ENCODE results near the gene EIF5B.

Gene EIF5B

DNA sequence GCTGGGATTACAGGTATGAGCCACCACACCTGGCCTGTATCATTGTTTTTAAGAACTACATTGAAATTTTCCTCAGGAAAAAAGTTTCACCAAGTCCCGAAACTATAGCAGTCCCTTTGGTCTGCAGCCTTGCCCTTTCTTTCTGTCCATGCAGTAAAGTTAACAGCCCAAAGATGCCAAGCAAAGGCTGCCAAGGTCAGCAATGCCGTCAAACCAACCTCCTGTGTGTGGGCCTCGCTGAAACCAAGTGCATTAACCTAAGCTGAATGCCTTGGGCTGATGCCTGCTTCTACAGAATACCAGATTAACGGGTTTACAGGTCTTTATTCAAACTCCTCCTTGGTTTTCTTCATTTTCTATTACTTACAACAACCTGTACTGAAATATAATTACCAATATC, 73.1 kb downstream of the EIF5B start:
- no peak for DNase-seq

DNA sequence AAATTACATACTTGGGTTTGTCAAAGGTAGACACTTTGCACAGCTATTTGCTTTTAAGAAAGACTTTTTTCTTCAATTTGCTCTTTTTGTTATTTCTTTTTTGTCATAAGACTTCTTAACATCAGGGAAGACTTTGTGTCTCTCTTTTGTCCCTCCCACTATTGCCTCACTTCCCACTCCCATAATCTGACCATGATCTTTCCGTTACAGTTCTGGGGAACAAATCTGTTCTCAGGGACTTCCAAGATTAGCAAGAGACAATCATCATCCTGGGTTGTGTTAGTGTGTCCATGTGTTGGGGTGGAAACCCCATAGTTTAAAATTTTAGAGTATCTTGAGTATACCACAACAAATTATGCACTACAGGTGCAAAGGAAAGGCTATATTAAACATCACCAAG, 77.4 kb downstream of the EIF5B start:
- no peak for DNase-seq

DNA sequence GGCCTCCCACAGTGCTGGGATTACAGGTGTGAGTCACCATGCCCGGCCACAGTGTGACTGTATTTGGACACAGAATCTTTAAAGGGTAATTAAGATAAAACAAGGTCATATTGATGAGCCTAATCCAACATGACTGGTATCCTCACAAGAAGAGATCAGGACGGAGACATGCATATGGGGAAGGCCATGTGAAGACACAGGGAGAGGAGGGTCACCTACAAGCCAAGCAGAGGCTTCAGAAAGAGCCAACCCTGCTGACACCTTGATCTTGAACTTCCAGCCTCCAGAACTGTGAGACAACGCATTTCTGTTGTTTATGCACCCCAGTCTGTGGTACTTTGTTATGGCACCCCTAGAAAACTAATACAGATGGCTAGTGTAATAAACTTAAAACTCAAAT, 80.2 kb downstream of the EIF5B start:
- DNase-seq = no peak

DNA sequence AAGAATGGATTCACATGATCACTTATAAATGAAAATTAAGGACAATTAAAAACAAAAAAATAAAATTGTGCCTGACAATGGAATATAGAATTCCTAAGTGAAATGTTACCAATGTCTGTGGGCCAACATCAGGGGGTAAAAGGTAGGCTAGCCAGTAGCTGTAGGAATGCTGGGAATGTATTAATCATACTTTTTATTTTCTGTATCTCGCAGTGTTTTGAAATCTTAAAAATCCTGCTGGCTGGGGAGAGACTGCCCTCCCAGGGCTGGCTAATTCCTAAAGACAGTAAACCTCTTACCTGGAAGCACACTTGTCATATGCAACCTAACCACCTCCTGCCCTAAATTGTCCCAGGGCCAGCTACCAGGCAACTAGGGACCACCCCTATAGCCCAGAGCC, 82.8 kb downstream of the EIF5B start:
- no peak for DNase-seq

DNA sequence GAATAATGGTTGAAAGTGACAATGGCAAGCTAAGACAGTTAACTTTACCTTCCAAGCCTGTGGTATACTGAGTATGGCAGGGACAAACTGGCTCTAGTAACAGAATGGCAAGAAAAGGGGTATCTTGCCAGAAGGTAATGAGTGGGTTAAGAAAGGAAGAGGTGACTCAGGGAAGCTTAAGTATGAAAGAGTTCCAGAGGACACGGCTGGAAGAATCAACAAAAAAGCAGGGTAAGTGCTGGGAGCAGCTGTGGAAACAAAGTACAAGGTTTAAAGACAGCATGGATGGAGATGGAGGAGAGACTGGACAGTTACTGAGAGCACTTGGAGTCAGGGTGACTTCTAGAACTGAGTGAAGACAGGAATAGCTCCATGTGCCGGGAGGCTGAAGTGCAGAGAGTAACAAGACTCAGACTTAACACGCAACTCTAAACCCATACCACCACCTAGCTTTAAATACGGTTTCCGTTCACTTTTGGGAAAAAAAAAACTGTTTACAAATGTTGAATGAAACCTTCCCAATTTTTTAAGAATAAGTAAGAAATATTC, 83.6 kb downstream of the EIF5B start:
- DNase-seq = no peak

DNA sequence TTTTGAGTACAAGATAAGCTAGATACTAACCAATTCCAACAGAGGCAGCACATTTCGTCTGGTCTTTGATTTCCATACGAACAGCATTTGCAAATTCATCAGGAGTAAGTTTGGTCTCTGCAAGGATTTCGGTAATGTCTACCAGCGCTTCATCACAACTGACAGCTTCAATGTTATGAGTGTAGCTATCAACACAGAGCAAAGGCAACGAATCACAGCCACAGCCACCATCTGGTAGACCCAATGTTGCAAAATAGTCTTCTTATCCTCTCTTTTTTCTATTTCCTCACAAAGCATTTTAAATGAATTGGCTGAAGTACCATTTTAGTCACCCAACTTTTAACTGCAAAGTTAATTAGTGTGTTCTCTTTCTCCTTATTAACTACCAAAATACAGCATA, 84.3 kb downstream of the EIF5B start:
- no peak for DNase-seq

DNA sequence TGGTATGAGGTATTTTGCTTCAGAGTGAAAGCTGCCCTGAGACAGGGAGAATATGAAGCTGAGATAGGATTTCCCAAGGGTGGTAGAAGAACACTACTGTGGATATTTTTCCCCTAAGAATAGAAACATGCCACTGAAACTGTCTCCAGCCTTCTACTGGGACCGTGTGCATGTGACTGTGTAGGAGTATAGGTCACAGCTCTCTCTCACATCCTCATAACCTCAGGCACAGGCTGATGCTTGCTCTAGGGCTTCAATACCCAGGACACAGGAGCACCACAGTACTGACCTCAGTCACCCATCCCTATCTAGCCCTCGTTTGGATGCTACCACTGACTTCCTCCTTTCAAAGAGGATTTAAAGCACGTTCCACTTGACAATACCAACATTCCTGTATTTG, 85.4 kb downstream of the EIF5B start:
- no peak for DNase-seq

DNA sequence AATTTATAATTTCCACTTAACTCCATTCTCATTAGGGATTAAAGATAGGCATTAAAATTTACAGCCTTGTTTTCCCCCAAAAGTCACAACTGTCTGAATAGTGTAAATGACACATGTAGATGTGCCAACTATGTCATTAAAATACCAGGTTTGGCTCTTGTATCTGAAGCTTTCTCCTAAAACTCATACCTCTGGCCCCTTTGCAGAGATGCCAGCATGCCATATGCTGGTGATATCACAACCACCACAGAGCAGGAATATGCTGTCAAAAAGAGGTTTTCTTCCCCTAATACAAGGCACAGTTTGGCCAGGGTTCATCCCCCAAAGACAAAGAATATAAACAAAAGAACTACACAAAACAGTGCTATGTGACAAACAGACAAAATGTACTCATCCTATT, 87.2 kb downstream of the EIF5B start:
- DNase-seq = no peak

DNA sequence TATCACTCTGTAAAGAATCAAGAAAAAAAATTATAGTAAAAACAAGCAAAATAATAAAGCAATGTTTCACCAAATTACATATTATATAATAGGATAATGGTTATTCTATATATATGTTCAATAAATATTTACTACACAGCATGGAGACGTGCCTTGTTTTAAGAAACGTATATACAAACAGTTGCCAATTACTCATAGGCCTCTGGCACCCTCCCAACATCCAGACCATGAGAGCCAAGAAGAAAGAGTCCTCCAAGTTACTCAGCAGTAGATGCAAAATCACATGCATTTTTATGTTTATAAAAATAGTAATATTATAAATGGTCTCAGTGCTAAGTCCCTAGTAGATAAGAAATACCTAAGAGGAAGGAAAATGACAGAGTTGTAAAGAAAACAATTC, 87.8 kb downstream of the EIF5B start:
- DNase-seq = no peak

DNA sequence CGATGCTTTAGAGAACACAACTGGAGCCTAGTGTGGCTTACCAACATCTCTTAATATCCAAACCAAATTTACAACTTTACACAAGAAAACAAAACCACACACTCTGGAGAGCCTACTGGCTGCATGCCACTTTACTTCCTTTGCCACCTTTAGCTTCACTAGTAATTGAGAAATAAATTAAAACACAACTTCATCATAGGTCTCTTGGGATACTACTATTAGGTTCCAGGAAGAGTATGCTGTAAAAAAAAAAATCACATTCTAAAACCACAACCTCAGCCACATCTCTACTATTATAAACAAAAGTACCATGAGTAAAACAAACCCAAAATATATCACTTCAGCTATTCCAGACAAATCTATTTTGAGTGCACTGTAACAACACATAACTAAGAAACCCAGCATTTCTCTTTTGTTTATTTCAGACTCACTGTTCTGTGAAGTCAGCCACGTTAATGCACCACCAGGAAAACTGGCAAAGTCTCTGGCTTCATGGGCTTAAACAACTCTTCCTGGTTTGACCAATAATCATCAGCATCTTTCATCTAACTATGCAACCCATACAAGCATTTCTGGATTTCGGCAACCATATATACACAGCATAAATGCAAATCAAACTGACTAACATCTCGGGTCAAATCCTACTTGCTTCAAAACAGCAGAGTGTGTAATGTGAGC, 93.6 kb downstream of the EIF5B start:
- no peak for DNase-seq

DNA sequence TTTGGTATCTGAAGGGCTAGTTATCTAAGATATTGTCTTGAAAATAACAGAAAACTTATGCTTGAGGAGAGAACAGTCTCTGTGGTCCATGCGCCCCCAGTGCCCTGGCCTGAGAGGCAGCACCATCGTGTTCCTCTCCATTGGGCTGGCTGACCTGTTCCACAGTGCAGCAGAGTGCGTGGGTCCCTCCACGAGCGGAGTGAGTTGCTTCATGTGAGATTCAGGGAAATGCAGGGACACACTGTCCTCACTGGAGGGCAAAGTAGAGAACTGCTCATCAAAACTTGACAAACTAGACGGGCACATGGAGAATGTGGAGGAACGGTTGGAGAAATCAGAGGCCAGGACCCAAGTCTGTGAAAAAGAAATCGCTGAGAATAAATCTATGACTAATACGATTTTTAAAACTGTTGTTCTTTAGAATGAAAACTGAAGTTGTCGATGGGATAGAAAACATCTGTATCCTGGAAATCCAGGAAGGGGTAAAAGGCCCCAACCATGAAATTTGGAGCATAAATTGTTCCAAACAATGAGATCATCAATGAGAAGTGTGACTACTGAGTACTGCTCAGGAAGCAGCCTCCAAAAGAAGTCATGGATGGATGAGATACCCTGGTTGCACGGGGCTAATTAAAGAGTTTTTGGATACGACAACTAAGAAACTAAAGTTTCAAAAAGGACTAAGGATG, 94.5 kb downstream of the EIF5B start:
- no peak for DNase-seq

DNA sequence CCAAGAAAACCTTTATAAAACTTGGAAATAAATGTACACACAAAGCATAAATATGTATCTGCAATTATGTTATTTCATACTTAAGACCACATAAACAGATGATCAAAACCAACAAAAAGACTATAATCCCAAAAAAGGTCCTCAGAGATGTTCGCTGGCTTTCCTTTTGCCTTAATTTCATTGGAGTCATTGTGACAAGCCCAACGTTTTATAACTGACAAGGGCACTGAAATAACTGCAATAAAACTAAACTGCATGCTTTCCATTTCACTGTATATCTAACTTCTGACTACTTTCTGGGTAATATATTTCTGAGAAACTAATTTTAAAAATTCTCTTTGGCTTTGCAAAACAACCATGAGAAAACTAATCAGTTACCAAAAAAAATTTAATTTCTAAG, 96.2 kb downstream of the EIF5B start:
- no peak for DNase-seq

DNA sequence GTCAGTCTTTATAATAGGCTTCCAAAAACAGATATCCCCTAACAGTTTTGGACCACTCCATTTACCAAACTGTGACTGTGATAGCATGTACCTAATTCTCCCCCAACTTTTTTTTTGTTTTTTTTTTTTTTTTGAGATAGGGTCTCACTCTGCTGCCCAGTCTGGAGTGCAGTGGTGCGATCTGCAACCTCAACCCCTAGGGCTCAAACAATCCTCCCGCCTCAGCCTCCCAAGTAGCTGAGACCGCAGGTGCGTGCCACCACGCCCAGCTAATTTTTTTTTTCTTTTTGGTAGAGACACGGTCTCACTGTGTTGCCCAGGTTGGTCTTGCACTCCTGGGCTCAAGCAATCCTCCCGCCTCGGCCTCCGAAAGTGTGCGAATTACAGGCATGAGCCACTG, 99.7 kb downstream of the EIF5B start:
- DNase-seq = no peak

DNA sequence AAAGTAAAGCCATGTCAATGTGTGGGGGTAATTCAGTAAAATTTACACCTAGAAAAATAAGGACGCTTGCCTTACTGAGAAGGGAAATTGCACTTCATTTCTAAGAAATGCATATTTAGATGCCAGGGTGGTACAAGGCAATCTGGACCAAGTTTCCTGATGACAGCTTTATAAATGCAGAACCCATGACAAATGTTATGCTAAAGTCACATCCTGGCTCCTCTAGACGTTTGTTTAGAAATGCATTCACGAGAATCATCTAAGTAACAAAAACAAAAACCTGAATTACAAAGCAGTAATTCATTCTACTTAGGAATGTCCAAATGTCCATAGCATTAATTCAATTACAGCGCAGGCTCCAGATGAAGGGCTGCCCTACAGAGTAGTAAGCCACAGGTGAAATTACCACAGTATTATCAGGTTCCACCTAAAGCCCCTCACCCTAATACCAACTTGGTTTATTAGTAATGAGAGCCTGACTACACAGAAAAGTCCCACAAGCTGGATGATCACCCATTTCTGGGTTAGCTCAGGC, 102.8 kb downstream of the EIF5B start:
- no peak for DNase-seq

DNA sequence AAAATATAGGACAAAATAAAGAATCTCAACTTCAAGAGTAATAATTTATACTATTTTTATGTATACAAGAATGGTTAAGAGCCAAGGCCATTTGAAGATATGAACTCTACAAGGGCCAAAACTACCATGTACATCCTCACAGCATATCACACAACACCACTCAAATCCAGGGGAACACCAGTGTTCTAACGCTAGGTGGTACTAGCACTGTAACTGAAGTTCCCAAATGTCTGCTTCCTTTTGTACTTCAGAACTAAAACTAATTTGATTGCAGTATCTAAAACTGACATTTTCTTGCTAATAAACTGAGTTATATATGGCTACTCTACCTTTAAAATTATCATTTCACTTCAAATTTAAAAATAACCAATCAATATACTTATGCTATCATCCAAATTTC, 105.6 kb downstream of the EIF5B start:
- DNase-seq = no peak

DNA sequence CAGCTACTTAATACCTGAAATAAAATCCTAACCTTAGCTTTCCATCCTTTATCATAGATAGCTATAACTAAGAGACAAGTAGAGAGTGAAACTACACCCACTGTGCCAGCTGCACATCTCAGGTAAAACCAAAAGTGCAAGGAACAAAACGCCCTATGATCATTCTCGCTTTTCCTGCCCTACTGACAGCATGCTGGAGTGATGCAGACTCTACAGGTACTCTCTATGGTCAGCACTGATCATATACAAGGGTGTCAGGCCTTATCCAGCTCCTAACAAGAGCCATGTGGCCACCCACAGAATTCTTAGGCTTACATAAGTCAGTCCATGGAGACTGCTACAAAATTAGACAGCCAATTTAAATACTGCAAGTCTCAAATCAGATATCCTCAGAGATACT, 107.0 kb downstream of the EIF5B start:
- DNase-seq = no peak

DNA sequence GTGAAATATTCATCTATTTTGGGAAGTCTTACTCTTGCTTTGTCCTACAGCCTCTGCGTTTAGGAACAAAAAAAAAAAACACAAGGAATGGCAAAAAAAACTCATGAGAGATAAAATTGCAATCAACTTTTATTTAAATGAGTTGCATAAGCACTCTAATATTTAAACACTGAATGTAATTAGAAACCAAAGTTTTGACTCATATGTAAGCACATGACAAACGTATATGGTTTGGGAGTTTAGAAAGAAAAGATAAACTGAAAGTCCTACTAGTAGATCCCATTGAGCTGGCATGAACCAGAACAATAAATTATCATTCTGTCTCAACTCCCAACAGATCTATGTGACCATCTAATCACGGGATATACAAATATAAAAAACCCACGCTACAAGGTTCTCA, 107.9 kb downstream of the EIF5B start:
- no peak for DNase-seq

DNA sequence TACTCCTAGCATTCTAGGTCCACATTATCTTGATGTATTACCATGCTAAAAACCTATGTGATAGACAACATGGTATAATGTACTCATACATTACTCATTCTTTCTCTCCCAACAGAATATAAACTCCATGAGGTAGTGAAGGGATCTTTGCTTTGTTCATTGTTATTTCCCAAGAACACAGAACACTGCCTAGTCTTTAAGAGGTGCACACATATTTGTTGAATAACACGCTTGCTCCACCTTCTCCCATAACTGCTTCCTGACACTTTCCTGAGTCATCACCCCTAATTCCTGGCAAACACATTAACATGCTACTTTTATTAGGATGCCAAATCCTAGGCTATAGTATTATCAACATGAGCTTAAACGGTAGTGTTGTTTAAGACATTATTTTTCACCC, 111.4 kb downstream of the EIF5B start:
- no peak for DNase-seq

DNA sequence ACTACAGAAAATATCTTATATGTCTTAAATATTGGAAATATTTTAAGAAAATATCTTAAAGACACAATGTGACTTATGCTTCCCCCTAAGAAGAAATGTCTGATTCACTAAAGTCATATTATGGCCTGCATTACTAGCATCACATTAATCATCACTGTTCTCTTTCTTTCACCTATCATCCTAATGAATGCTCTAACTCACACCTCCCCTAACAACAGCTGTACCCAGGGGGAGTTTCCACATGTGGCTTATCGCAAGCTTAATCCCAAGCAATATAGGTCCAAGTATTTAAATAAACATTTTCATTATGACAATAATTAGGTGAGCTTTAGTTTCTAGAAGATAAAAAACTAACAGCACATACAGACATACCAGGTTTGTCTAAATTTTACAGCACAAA, 113.0 kb downstream of the EIF5B start:
- no peak for DNase-seq
